Liver (tissue), 9 donors: ENCODE data around the gene FAM110D. TPM values are rescaled to one million over a fixed set of nuclear protein-coding genes. Genes with fewer than 3 reads are reported as not detected.

ENCODE experiments used
- DNase-seq: peaks from one replicate; pipeline ENCODE4 v3.0.0-alpha.2; 2017; ENCODE audit warnings: low spot score
- H3K27ac ChIP-seq, 2 donors: one replicate each; pipeline ENCODE4 v1.7.0; 2013; ENCODE audit warnings: inconsistent platforms in 2 of 2, low read length in 2 of 2, control low read depth in 1 of 2, low read depth in 1 of 2, mild to moderate bottlenecking in 1 of 2
- H3K27me3 ChIP-seq, 4 donors: one replicate each; pipeline versions ENCODE4 v1.6.1 to v1.7.0; 2013; ENCODE audit warnings: low read length in 3 of 4, inconsistent platforms in 1 of 4, mild to moderate bottlenecking in 1 of 4, moderate library complexity in 1 of 4; ENCODE audit not compliant: control insufficient read depth in 4 of 4, insufficient read depth in 4 of 4
- H3K36me3 ChIP-seq, 4 donors: one replicate each; pipeline versions ENCODE4 v1.6.1 to v1.7.0; 2013; ENCODE audit warnings: low read length in 3 of 4, mild to moderate bottlenecking in 3 of 4, low read depth in 1 of 4, moderate library complexity in 1 of 4; ENCODE audit not compliant: control insufficient read depth in 4 of 4, insufficient read depth in 3 of 4
- H3K4me1 ChIP-seq, 4 donors: one replicate each; pipeline versions ENCODE4 v1.6.1 to v1.7.0; 2013; ENCODE audit warnings: low read length in 3 of 4, mild to moderate bottlenecking in 3 of 4, moderate library complexity in 1 of 4; ENCODE audit not compliant: control insufficient read depth in 4 of 4, insufficient read depth in 4 of 4
- H3K4me3 ChIP-seq, 3 donors: one replicate each; pipeline versions ENCODE4 v1.6.1 to v1.7.0; 2013; ENCODE audit warnings: low read length in 3 of 3, control low read depth in 1 of 3, low read depth in 1 of 3, mild to moderate bottlenecking in 1 of 3
- H3K9ac ChIP-seq, 2 donors: one replicate each; pipeline ENCODE4 v1.7.0; 2013; ENCODE audit warnings: low read length in 2 of 2, mild to moderate bottlenecking in 2 of 2, moderate library complexity in 2 of 2, control low read depth in 1 of 2, low read depth in 1 of 2
- H3K9me3 ChIP-seq, 4 donors: one replicate each; pipeline versions ENCODE4 v1.6.1 to v1.7.0; 2013; ENCODE audit warnings: low read length in 3 of 4; ENCODE audit not compliant: control insufficient read depth in 4 of 4
- ATF3 ChIP-seq: IDR thresholded peaks from 2 replicates; pipeline ENCODE4 v1.6.1; 2016; ENCODE audit warnings: antibody characterized with exemption
- CTCF ChIP-seq: fragments of 150-350 bp; IDR thresholded peaks from 2 replicates; pipeline ENCODE4 v1.5.1; 2017; ENCODE audit warnings: improper control_type of control experiment, low read depth, low read length; ENCODE audit not compliant: missing input control
- EGR1 ChIP-seq, 2 donors: IDR thresholded peaks; 2 replicates each; pipeline ENCODE4 v1.6.1; 2016 to 2018; ENCODE audit warnings: antibody characterized with exemption in 2 of 2, low read depth in 2 of 2
- FOXA1 ChIP-seq: IDR thresholded peaks from 2 replicates; pipeline ENCODE4 v1.6.1; 2016; ENCODE audit warnings: antibody characterized with exemption
- FOXA2 ChIP-seq: IDR thresholded peaks from 2 replicates; pipeline ENCODE4 v1.6.1; 2016; ENCODE audit warnings: antibody characterized with exemption
- GABPA ChIP-seq, 2 donors: IDR thresholded peaks in 1 of 2; conservative IDR thresholded peaks in 1 of 2; 2 replicates each; pipeline ENCODE4 v1.6.1; 2016; ENCODE audit warnings: antibody characterized with exemption in 2 of 2, mild to moderate bottlenecking in 1 of 2, moderate library complexity in 1 of 2
- HNF4A ChIP-seq, 2 donors: conservative IDR thresholded peaks; 2 replicates each; pipeline ENCODE4 v1.6.1; 2016; ENCODE audit warnings: antibody characterized with exemption in 2 of 2, mild to moderate bottlenecking in 2 of 2
- HNF4G ChIP-seq: IDR thresholded peaks from 2 replicates; pipeline ENCODE4 v1.6.1; 2016; ENCODE audit warnings: antibody characterized with exemption
- JUND ChIP-seq, 2 donors: IDR thresholded peaks; 2 replicates each; pipeline ENCODE4 v1.6.1; 2016; ENCODE audit warnings: antibody characterized with exemption in 2 of 2
- NR2F2 ChIP-seq: IDR thresholded peaks from 2 replicates; pipeline ENCODE4 v1.6.1; 2016; ENCODE audit warnings: antibody characterized with exemption
- RAD21 ChIP-seq, 2 donors: IDR thresholded peaks; 2 replicates each; pipeline ENCODE4 v1.6.1; 2016; ENCODE audit warnings: antibody characterized with exemption in 2 of 2, mild to moderate bottlenecking in 2 of 2
- REST ChIP-seq: IDR thresholded peaks from 2 replicates; pipeline ENCODE4 v1.6.1; 2016; ENCODE audit warnings: antibody characterized with exemption, mild to moderate bottlenecking
- RXRA ChIP-seq, 2 donors: IDR thresholded peaks; 2 replicates each; pipeline ENCODE4 v1.6.1; 2017 to 2018; ENCODE audit warnings: antibody characterized with exemption in 2 of 2, mild to moderate bottlenecking in 1 of 2
- SP1 ChIP-seq: IDR thresholded peaks from 2 replicates; pipeline ENCODE4 v1.6.1; 2018; ENCODE audit warnings: antibody characterized with exemption, mild to moderate bottlenecking
- TAF1 ChIP-seq: conservative IDR thresholded peaks from 2 replicates; pipeline ENCODE4 v1.6.1; 2016; ENCODE audit warnings: antibody characterized with exemption, mild to moderate bottlenecking
- YY1 ChIP-seq: IDR thresholded peaks from 2 replicates; pipeline ENCODE4 v1.6.1; 2016; ENCODE audit warnings: antibody characterized with exemption, mild to moderate bottlenecking
- ZBTB33 ChIP-seq: IDR thresholded peaks from 2 replicates; pipeline ENCODE4 v1.6.1; 2016; ENCODE audit warnings: antibody characterized with exemption
- WGBS: extraction: QIAGEN DNeasy Blood & Tissue Kit; methylation state at CpG from one replicate; pipeline ENCODE4 v1.1.7; 2013; 5-methylcytosine and 5-hydroxymethylcytosine counted together
- polyA plus RNA-seq, 2 donors: library from polyadenylated mRNA; stranded (reverse) in 1 of 2; unstranded in 1 of 2; fragments of 200-250 nt in 1 of 2; fragments of >200 nt in 1 of 2; fragmentation: Nextera tagmentation in 1 of 2; extraction: Ambion mirVana in 1 of 2; gene quantifications; one replicate each; pipeline versions ENCODE4 v1.2.1 to v1.2.3, GENCODE V29; 2013 to 2015
- total RNA-seq, 2 donors: library from RNA; depleted of rRNA; stranded (reverse); fragments of >200 nt; gene quantifications; one replicate each; pipeline ENCODE4 v1.2.3, GENCODE V29; 2014
- TF ChIP-seq, protein P1 (sequence below): IDR thresholded peaks from 2 replicates; pipeline ENCODE4 v1.6.1; 2016; ENCODE audit warnings: antibody characterized with exemption
- donor health status: healthy.
- donor health status: healthy.
- donor health status: healthy.
- donor health status: healthy.
- donor health status: healthy.

Gene FAM110D
- total and polyA plus RNA-seq, 4 donors: 0.10 to 0.50 (median 0.27) TPM

DNA sequence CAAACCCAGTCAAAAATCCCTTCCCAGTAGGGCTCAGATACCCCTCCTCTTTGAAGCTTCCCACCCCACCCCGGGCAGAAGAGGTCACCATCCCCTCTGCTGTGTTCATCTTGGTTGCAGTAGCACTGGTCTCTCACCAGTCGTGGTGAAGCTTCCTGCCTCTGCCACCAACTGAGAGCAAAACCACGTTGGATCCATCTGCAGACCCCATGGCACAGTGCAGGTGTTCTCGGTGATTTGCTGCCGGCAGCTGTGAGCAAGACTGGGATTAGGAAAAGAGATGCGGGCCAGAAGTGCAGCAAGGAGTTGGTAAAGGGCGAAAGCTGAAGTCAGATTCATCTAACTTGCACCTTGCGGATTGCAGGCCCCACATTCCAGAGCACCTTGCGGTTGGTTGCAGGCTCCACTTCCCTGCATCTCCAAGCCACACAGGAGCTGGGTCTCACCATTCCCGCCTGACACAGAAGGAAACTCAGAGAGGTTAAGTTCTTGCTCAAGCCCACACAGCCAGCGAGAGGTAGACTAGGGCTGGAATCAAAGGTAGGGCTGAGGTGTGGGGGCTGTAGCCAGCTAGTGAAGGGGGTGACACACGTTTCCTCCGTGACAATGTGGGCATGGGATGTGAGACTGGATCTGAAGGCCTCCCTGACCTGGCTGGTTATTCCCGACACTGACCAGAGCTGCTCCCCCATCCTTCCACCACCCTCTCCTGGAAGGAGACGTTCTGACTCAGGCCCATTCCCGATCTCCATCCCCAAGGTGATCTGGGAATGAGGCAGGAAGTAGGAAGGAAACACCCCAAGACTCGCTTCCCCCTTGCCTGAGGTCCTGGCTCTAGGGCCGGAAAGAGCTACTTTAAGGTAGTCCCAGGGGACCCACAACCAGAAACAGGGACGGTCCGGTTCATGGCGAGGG lies 3.3 kb upstream of the FAM110D start:
- 60% methylated on average over 21 of the region's 21 CpGs for WGBS
- Histone ChIP-seq H3K27me3 (peaks cover 0 to 4% (median 0%) of the 10 kb centered on the region in 4 donors), H3K27ac (no peak overlapping the region), H3K36me3 (no peaks in the 10 kb centered on the region), H3K9me3 (no peaks in the 10 kb centered on the region), H3K9ac (no peak overlapping the region), H3K4me1 (no peaks in the 10 kb centered on the region), H3K4me3 (no peak overlapping the region)
- DNase-seq: no peak
- TF ChIP-seq FOXA1: no peak
- no peak for TF ChIP-seq EGR1 (IDR thresholded peaks at IDR 0.05; ENCODE audit: low read depth in 2 of 2)

- H3K27me3 ChIP-seq: peaks cover 0 to 4% (median 0%) of the 10 kb centered on the region in 4 donors
- H3K4me3 ChIP-seq: no peak overlapping the region
- no peak overlapping the region for H3K9ac ChIP-seq
- TF ChIP-seq NR2F2 (no peak), CTCF (no peak), HNF4A (conservative IDR thresholded peaks at IDR 0.05) (no peak), YY1 (no peak), TAF1 (no peak), JUND (IDR thresholded peaks at IDR 0.05) (no peak), ATF3 (no peak), REST (no peak), ZBTB33 (no peak), FOXA1 (no peak), RAD21 (IDR thresholded peaks at IDR 0.05) (no peak), HNF4G (no peak), FOXA2 (no peak), GABPA (IDR thresholded peaks at IDR 0.05 in 1 of 2, conservative IDR thresholded peaks at IDR 0.05 in 1 of 2) (no peak), EGR1 (IDR thresholded peaks at IDR 0.05; ENCODE audit: low read depth in 2 of 2) (no peak), SP1 (no peak), RXRA (IDR thresholded peaks at IDR 0.05) (no peak)
- TF ChIP-seq, protein P1, sequence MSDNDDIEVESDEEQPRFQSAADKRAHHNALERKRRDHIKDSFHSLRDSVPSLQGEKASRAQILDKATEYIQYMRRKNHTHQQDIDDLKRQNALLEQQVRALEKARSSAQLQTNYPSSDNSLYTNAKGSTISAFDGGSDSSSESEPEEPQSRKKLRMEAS: no peak
- H3K27ac ChIP-seq: no peak overlapping the region
- H3K4me1 ChIP-seq: peaks cover 5 to 8% (median 7%) of the 10 kb centered on the region in 4 donors
- no peaks in the 10 kb centered on the region for H3K36me3 ChIP-seq
- WGBS: 26% methylated on average over 12 of the region's 12 CpGs
- DNase-seq: no peak
- H3K9me3 ChIP-seq: no peaks in the 10 kb centered on the region
Observed at GRCh38 chr1:26156285-26157038, 2.4 kb upstream of the FAM110D start.
